Stimulated activated CD8-positive, alpha-beta memory T cell treated with anti-CD3 and anti-CD28 coated beads, Interleukin-12 subunit alpha, Interleukin-12 subunit beta, amount 100 ng/mL, for 24 hours (primary cell): ENCODE results near the gene RHCG.
"Not testable (repeated sequence)": the region's sequence is repeated elsewhere in the genome, so short reads cannot be mapped to it uniquely, and the experiment has no call there.

Experiments
- DNase-seq: peaks from one replicate; pipeline ENCODE4 v3.0.0-alpha.2; 2020; ENCODE audit errors: extremely low read depth

RHCG gene

DNA sequence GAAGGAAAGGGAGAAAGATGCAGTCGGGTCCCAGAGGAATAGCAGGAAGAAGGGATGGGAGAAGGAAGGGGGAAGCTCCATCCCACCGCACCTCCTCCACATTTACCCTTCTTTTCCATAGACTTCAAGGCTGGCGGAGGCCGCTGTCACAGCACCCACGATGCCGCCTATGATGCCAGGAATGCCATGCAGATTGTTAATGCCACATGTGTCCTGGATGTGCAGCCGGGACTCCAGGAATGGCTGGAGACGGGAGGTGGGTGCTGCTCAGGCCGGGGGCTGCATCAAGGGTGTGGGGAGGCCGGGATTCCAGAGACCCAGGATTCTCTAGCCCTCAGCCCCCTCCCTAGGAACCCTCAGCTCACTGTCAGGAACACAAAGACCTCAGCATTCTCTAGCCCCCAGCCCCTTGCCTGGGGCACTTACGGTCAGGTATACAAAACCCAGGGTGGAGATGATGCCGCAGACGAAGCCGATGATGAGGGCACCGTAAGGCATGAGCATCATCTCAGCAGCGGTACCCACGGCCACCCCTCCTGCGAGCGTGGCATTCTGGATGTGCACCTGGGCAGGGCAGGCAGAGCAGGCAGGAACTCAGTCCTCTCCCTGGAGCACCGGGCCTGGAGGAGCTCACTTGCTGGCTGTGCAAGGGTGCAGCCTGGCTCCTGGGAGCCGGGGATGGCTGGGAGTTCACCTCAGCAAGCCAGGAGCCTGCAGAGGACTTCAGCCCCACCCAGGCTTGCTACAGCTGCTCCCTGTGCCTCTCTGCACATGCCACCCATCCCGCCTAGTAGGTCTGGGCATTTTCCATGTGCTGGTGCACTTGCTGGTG is 18.8 kb downstream of the RHCG start:
- no peak for DNase-seq

DNA sequence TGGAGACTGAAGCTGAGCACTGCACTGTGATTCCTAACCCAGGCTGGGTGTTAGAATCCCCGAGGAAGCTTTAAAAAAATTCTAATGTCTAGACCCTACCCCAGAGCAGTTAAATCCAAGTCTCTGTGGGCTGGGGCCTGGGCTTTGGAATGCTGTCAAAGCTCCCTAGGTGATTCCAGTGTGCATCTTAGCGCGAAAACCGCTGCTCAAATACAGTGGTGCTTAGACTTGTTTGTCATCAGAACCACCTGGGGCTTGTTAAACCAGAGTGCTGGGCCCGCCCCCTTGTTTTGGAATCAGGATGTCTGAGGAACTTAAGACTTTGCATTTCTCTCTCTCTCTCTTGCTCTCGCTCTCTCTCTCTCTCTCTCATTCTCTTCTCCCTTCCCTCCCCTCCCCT is 20.7 kb downstream of the RHCG start:
- no peak for DNase-seq

DNA sequence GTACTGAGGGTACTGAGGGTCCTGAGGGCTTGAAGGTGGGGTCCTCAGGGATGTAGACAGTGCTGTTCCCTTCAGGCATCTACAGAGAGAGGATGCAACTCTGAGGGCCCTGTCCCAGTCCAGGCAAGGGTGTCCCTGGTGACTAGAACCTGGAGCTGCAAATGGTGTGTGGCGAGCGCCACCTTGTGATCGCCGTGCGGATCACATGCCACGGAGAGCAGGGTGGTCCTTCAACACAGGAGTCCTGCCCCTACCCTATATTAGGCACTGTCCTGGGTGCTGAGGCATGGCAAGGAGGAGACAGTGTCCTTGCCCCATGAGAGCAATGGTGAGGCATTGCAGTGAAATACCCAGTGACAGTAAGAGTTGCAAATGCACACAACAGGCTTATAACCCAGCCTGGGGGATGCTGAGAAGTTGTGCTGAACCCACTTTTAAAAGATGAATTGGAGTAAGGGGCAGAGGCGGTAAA is 23.6 kb downstream of the RHCG start:
- no peak for DNase-seq

DNA sequence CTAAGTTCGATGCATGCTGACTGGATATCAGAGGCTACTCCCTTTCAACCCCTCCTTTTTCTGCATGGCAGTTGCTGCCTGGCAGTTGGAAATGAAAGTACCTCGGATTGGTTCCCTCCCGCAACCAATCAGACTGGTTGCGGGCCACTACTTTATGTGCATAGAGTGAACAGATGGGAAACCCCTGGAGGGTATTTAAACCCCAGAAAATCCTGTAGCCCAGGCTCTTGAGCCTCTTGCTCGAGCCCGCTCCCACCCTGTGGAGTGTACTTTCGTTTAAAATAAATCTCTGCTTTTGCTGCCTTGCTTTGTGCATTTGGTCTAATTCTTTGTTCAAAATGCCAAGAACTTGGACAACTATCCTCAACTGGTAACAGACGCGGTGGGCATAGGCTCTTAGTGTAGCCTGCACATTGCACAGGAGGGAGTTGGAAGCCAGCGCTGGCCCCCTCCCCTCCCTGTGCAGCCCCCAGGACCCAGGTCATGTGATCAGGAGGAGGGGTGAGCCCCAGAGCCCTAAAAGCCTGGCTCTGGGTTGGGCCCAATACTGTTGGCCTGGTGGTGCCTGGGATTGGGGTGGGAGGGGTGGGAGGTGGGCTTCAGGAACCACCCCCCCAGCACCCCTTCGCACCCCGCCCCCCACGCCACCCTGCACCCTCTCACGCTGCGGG is 26.8 kb downstream of the RHCG start:
- DNase-seq = no peak

DNA sequence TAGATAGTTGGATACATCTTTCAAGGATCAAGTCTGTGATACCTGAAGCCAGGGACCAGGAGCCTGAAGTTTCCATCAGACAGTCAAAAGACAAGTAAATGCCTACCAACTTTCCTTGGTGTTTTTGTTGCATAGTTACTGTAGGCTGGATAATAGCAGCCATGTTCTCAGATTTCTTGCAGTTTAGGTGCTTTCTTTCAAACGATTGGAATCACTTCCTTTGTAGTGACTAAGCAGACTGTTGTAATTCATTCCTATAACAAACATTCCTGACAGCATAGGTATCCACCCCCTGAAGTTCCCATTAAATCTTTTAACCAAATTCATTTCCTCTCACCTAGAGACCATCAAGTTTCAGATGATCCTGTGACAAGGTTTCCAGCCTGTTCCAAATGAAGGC is 27.6 kb downstream of the RHCG start:
- not testable (repeated sequence) for DNase-seq

DNA sequence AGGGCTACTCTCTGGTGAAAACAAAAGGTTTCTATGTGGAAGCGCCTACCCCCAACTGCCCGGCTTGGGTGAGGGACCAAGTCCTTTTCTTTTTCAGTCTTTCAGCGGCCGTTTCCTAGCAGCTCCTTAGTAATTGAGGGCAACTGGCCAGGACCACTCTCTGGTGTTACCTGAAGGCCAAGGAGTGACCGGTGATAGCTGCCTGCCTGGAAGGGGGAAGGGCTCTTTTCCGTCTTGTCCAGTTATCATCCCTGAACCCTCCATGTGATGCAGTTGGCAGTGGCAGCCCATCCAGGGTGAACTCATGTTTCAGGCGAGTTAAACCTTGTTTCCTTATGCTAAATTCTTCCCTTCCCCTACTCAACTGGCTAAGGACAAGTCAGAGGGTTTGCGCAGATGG is 33.3 kb downstream of the RHCG start:
- no peak for DNase-seq

DNA sequence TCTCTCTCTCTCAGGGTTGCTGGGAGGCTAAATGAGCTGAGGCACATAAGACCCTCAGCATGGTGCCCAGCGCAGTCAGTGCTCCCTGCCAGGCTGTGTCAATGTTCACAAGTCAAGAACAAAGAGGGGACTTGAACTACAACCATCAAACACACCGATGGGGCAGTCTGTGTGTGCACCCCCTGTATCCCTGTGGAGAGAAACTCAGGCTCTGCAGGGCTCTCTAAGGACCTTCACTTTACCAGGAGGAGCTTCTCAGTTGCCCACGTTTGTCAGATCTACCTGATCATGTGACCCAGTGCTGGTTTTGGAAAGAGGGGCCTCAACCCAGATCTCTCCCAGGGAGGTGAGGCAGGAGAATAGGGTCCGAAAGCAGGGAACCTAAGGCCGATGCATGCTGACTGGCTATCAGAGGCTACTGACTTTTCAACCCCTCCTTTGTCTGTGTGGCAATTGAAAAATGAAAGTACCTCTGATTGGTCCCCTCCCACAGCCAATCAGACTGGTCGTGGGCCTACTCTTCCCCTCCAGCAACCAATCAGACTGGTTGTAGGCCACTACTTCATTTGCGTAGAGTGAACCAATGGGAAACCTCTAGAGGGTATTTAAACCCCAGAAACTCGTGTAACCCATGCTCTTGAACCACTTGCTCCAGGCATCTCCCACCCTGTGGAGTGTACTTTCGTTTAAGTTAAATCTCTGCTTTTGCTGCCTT is 34.0 kb downstream of the RHCG start:
- DNase-seq = no peak

DNA sequence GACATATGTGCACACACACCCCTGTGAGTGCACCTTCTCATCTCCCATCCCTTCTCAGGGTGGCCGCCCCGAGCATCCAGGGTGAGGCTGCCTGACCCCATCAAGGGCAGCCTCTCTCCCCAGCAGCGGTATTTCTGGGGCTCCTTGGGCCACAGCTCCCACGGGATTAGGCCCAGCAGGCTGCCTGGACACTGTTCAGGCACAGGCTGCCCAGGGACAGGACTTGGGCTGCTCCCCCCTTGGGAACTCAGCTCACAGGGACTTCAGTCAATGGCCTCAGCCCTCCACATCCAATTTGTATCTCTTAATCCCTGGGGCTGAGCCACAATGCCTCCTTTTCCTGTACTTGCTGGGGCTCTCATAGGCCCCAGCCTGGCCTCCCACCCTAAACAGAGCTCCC is 35.0 kb downstream of the RHCG start:
- no peak for DNase-seq

DNA sequence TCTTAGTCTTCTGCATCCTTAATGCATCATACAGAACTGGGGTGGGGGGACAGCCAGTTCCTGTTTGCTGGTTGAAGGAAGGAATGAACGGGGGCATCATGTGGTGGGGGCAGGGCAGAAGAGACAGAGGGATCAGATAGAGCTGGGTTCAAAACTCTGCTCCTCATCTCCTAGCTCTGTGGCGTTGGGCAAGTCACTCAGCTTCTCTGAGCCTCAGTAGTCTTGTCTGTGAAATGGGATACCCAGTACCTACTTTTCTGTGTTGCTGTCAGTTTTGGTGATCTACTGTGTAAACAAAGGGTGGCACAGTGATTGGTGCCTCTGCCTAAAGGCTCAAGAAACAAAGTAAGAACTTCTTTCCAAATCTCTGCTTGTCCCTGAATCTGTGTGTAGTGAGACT is 36.3 kb downstream of the RHCG start:
- DNase-seq = no peak

DNA sequence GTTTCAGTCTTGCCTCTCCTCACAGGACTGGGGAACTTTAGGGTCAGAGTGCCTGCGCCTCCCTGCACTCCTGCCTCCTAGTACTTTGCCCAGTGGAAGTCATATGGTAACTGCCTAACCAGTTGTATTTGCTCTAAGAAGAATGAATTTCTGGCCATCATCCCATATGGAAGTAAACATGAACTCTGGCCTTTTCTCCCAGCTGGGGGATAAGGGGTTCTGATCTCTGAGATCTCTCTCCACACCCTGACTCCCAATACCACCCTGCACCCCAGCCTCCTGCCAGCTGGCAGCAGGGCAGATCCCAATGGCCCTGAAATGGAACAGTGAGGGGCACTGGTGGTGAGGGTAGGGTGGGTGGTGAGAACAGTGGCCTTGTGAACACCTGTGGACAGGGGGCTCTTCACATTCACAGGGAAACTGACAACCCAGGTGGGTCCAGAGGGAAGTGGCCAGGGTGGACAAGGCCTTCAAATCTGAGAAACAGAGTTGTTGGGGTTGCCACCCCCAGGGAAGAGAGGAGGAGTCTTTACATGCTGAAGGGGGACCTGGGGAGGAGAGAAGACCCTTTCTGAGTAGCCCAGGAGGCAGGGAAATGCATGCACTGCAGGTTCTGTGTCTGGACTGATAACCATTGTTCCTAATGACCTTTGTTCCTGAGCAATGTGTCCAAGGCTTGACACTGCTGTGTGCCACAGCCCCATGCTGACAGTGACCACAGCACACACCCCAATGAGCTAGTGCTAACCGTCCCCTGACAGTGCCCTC is 36.9 kb downstream of the RHCG start:
- no peak for DNase-seq

DNA sequence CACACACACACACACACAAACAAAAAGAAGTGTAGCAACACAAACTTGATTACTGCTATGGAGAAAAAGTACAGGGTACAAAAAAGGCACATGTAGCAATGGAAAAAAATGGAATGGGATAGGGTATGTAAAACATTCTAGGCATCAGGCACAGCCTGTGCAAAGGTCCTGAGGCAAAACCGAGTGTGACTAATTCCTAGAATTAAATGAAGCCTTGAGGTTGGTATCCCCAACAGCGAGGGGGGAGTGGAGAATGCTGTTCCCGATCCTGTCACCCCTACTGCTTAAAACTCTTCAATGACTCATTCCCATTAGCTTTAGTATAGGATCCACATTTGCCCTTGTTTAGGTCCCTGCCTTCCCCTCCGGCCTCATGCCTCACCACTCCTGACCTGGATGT is 37.9 kb downstream of the RHCG start:
- DNase-seq = no peak

DNA sequence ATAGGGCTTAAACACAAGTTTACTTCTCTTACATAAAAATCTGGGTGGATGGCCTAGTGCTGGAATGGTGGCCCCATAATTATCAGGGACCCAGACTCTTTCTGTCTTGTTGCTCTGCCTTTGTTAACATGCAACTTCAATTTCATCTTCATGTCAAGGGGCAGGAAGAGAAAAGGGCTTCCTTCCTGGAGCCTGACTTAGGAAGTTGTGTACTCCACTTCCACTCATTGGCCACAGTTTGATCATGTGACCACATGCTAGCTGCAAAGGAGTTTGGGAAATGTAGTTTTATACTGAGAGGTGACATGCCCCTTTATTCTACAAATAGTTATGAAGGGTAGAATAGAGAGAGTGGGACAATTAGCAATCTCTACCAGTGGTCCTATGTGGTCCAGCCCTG is 39.3 kb downstream of the RHCG start:
- no peak for DNase-seq

DNA sequence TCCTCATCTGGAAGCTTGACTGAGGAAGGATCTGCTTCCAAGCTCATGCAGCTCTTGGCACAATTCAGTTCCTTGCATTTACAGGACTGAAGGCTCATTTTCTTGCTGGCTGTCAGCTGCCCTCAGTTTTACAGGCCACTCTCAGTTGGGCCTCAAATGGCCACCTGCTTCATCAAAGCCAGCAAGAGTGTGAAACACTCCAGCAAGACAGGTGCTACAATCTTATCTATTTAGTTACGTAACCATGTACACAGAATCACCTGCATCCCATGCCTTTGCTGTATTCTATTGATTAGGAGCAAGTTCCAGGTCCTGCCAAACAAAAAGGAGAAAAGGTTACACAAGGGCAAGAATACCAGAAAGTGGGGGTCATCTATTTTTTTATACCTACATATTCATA is 40.8 kb downstream of the RHCG start:
- no peak for DNase-seq

DNA sequence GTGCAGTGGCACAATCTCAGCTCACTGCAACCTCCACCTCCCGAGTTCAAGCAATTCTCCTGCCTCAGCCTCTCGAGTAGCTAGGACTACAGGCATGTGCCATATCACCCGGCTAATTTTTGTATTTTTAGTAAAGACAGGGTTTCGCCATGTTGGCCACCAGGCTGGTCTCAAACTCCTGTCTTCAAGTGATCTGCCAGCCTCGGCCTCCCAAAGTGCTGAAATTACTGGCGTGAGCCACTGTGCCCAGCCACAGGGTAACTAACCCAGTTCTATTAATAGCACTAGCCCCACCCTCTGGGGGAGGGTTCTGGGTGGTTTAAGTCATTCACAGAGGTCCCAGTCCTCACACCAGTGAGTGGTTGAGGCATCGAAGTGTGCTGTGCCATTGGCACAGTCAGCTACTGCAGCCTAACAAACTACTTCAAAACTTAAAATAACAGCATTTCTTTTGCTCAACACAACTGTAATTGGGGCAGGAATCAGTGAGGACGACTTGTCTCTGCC is 44.0 kb downstream of the RHCG start:
- DNase-seq = no peak

DNA sequence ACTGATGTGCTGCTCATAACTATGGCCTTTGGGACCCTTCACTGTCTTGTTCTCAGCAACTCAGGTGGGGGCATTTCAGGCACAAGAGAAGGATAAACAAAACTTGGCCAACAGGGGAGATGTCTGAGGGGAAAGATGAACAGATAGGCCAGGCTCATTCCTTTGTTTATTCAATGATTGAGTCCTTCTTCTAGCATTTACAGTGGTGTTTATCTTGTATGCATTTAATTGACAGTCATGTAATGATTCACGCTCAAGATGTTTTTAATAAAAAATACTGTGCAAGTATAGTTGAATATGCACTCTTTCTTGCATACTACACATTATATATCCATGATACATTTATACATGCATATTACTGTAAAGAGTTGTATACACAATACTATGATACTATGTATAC is 44.5 kb downstream of the RHCG start:
- no peak for DNase-seq

DNA sequence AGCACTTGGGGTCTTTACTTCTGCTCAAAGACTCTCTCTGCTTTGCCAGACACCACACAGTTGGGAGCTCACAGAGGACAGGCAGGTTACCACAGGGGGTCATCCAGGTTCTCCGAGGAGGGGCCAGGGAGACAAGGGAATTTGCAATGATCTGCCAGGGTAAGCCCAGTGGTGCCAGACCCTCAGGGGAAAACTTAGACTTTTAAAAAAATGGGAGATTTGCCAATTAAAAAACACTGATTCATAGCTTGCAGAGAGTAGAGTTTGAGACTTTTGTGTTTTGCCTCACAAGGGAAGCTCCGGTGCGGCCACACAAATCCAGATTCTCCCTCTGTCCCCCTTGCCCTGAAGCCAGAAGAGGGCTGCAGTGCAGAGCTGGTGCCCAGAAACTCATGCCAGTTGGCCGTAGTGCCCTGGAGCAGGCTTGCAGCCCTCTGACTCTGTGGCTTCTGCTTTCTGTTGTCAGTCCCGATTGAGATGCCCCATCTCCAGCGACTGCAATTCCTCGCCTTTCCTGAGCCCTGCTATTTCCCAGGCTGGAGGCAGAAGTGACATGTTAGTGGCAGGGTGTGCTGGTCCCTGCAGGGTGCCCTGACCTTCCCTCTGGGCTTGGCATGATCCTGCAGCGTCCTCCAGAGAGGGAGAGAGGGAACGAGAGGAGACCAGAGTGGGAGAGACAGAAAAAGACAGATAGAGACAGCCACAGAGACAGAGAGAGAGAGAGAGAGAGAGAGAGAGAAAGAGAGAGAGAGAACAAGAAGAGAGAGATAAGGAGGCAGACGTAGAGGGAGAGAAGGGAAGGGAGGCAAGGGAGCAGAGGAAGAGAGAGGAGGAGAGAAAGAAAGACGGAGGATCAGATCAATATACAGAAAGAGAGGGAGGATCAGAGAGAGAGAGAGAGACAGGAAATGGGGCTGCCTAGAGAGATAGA is 46.0 kb downstream of the RHCG start:
- DNase-seq = no peak

DNA sequence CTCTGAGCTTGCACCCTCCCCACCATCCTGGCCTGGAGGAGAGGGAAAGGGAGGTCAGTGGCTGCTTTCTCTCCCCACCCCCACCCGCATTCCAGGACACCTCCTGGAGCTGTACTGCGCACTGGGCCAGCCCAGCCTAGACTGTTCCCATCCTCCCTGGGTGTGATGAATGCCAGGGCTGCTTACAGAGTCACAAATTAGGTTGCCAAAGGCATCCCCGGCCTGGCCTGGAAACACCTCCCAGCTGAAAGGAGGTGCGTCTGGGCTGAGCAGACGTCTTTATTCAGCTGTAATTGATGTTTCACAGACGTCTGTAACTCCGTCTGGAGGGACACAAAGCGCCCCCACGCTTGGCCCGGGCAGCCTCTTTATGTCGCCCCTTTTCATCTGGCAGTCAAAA is 47.6 kb downstream of the RHCG start:
- DNase-seq = no peak

DNA sequence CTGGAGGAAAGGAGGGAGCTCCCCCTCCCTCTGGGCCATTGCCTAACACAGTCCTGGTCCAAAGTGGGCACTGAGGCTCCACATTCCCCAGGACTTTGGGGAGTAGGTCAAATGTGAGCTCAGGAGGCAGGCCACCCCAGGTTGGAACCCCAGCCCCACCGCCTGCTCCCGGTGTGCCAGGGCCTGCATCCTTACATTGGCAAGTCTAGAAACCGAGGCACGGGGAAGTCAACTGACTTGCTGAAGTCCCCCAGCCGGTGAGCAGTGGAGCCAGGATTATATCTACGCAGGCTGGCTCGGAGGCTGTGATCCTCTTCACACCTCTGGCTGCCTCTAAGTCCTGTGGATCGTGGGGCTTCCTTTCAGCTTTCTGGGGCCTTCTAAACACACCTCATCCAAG is 48.7 kb downstream of the RHCG start:
- DNase-seq = no peak

DNA sequence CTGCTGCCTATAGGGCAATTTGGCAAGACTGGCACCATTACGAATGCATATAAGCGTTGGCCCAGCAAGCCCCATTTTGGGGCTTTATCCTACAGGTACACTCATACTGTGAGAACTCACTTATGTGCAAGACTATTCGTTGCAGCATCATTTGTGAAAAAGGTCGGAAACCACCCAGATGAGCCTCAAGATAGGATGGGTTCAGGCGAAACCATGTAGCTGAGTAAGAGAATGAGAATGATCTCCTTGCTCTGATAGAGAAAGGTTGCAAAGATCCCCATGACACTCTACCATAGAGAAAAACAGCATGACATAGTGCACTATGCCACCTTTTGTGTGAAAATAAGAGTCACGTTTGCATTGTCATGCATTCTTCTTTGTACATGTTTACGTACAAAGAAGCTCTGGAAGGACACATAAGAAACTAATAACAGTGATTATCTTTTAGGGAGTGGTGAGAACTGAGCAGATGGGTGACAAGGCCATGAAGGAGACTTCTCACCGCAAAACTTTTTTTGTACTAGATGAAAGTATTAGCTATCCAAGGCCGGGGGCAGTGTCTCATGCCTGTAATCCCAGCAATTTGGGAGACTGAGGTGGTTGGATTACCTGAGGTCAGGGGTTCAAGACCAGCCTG is 50.0 kb downstream of the RHCG start:
- no peak for DNase-seq

DNA sequence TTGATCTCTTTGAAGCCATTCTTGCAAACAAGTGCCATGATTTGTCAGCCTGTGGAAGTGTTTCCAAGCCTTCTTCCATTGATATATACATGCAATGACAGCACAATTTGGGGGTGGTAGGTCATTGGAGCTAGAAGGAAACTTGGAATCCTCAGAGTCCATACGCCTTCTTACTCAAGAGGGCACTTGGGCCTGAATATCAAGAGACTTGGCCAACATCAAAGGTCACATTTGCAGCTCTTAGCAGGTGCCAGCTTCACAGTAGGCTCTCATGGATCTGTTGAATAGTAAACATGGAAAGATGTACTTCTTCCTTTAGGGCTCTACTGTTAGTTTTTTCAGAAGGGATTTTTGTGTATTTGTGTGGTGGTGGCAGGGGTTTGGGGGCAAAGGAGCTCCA is 50.9 kb downstream of the RHCG start:
- no peak for DNase-seq
